Fibroblast of skin of right quadriceps (primary cell): Measurements from ENCODE around the gene CCR5AS.
"Not testable (repeated sequence)": the region's sequence is repeated elsewhere in the genome, so short reads cannot be mapped to it uniquely, and the experiment has no call there.

Source experiments
- DNase-seq: peaks from one replicate; pipeline ENCODE4 v3.0.0-alpha.2; 2013

The CCR5AS gene

GRCh38 chr3:46406788-46407611, at the start of gene CCR5AS, which contains the start of gene CCRL2:
TSS of gene CCR5AS (minus strand) at chr3:46407066.
TSS of gene CCRL2 (plus strand) at chr3:46407259. CDS start at chr3:46408080, 821 bp downstream.
- DNase-seq: peak; percentile 14

- no peak for DNase-seq
Observed at GRCh38 chr3:46456118-46456517, 49.3 kb upstream of the CCR5AS start.

- no peak for DNase-seq
Observed at GRCh38 chr3:46455231-46456115, 48.6 kb upstream of the CCR5AS start.

- no peak for DNase-seq
Observed at GRCh38 chr3:46454606-46455005, 47.7 kb upstream of the CCR5AS start.

GRCh38 chr3:46454209-46454595, 47.3 kb upstream of the CCR5AS start:
- DNase-seq: no peak

GRCh38 chr3:46453526-46454208, 46.8 kb upstream of the CCR5AS start:
- DNase-seq: no peak

GRCh38 chr3:46449755-46450552, 43.1 kb upstream of the CCR5AS start:
- peak; percentile 4 for DNase-seq

- no peak for DNase-seq
Observed at GRCh38 chr3:46448721-46449120, 41.9 kb upstream of the CCR5AS start.

- DNase-seq: no peak
Observed at GRCh38 chr3:46447228-46447985, 40.5 kb upstream of the CCR5AS start.

- DNase-seq: peak; percentile 29
Observed at GRCh38 chr3:46442576-46443530, 36.0 kb upstream of the CCR5AS start.

- no peak for DNase-seq
Observed at GRCh38 chr3:46440531-46441294, 33.8 kb upstream of the CCR5AS start.

- DNase-seq: no peak
Observed at GRCh38 chr3:46438831-46439230, 32.0 kb upstream of the CCR5AS start.

- no peak for DNase-seq
Observed at GRCh38 chr3:46435081-46435726, 28.3 kb upstream of the CCR5AS start.

- DNase-seq: no peak
Observed at GRCh38 chr3:46433841-46434240, 27.0 kb upstream of the CCR5AS start.

GRCh38 chr3:46433118-46433517, 26.3 kb upstream of the CCR5AS start:
- not testable (repeated sequence) for DNase-seq

GRCh38 chr3:46431905-46432304, 25.0 kb upstream of the CCR5AS start:
- not testable (repeated sequence) for DNase-seq

- DNase-seq: not testable (repeated sequence)
Observed at GRCh38 chr3:46430879-46431278, 24.0 kb upstream of the CCR5AS start.

- DNase-seq: no peak
Observed at GRCh38 chr3:46429671-46430070, 22.8 kb upstream of the CCR5AS start.

- no peak for DNase-seq
Observed at GRCh38 chr3:46429250-46429649, 22.4 kb upstream of the CCR5AS start.
